ENCODE data around the gene FUT3.

GRCh38 chr19:5832061-5832460, 19.2 kb downstream of the FUT3 start:
- TF ChIP-seq CTCF (IDR thresholded peaks at IDR 0.05; ENCODE audit: insufficient read depth, low read depth, low read length) (no peak), EZH2 (IDR thresholded peaks at IDR 0.05; ENCODE audit: insufficient read depth, low read length) (no peak)
